Body of pancreas (tissue), 4 donors: Measurements from ENCODE around the gene ECM1.

Experiments used
- CTCF ChIP-seq, 7 experiments: fragments of 450-650 bp in 4 of 7; fragments of 200-600 bp in 3 of 7; sonication (generic) in 3 of 7; IDR thresholded peaks; one replicate each; pipeline ENCODE4 v1.5.1; 2016 to 2019; ENCODE audit warnings: antibody characterized with exemption in 7 of 7
- POLR2A ChIP-seq, 3 donors: fragments of 450-650 bp; IDR thresholded peaks; one replicate each; pipeline ENCODE4 v1.6.1; 2016; ENCODE audit warnings: antibody characterized with exemption in 3 of 3, mild to moderate bottlenecking in 2 of 3

DNA sequence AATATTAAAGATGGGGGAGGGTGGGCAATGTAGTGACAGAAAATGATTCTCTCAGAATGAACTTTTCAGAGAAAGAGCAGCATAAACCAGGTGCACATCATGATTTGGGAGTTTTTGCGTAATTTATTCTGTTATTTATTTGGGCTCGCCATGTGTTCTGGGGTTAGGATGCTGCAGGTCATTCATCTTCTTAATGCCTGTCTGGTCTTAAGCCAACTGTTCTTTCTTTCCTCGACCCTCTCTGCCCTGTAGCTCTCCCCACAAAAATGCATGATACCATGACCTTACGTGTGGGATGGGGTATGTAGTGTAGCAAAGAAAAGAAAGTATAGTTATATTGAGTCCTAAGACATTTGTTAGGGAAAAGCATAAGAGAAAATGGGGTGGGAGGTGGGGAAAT, 33.0 kb upstream of the ECM1 start:
- TF ChIP-seq CTCF (IDR thresholded peaks at IDR 0.05) (no peak), POLR2A (IDR thresholded peaks at IDR 0.05) (no peak)
